ENCODE measurements around the gene HOXA1. TPM values are rescaled to one million over a fixed set of nuclear protein-coding genes. Genes with fewer than 3 reads are reported as not detected.

The HOXA1 gene
- 1.7 TPM for total RNA-seq

DNA sequence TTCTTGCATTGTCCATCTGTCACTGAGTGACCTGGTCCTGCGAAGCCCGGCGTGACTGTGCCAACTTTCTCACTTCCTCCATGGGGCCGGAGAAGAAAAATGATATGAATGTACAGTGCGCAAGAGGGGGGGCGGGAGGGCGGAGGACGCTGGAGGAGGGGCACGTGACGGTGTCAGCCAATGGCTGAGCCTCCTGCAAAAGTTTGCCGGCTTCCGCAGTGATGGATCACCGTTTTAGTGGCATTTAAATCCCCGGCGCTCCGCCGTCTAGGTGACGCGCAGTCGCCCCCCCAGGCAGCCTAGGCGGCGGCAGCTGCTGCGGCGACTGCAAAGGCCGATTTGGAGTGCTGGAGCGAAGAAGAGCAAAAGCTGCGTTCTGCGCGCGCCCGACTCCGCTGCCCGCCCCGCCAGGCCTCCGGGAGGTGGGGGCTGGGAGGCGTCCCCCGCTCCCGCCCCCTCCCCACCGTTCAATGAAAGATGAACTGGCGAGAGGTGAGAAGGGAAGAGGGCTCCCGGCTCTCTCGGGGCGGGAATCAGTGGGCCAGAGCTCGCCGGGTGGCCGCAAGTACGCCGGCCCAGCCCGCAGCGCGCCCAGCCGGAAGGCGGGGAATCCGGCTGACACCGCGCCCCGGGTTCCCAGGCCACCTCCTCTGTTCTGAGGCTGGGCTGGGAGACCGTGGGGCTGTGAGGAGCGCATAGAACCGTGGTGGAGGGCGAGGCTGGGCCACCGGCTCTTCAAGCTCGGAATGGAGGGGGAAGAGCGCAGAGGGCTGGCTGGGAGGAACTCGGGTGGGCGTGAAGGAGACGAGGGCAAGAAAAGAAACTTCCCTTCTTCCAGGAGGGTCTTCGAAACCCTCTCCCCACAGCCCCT is at the start of gene HOXA1:
Gene HOXA1 (minus strand): TSS at position 104 of the 871 bp plus-strand sequence. CDS start 88 bp downstream, at position 16.

GRCh38 chr7:27143023-27143949 is 47.5 kb upstream of the HOXA1 start, which contains the start of gene HOXA5:
TSS of gene HOXA5 (minus strand) at chr7:27143681. CDS start at chr7:27143607, 74 bp downstream.

DNA sequence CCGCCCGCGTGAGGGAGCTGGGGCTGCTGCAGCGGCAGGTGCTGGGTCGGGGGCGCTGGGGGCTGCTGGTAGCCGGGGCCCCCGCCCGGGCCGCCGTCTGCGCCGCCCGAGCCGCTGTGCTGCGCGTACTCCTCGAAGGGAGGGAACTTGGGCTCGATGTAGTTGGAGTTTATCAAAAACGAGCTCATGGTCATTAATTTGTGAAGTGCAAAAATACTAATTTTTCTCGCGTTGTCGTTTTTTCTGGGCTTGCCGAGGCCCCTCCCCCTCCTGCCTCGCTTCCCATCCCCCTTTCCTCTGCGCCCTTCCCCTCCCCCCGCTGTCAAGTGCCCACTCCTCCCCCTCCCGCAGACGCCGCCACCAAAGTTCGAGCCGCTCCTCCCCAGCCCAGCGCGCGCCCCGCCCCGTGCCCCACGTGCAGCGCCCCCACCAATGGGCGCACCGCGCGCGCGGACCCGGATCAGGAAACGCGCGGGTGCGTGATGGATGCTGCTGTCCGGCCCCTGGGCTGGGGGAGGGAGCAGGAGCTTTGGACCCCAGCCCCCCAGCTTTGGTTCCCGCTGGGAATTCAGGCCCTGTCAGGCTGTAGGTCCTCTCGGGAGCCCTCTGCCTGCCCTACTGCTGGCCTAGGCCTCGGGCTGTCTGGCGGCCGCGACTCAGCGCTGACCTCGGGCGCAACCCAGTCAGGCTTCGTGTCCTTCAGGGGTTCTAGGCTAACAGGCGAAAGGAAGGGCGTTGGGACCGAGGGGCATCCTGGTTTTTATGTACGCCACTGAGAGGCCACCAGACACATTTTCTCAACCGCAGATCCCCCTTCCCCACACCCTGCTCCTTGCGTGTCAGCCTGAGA is 35.0 kb upstream of the HOXA1 start, which contains the start of gene HOXA4:
Gene HOXA4 (minus strand): TSS at position 218 of the 850 bp plus-strand sequence. CDS start 24 bp downstream, at position 194.

DNA sequence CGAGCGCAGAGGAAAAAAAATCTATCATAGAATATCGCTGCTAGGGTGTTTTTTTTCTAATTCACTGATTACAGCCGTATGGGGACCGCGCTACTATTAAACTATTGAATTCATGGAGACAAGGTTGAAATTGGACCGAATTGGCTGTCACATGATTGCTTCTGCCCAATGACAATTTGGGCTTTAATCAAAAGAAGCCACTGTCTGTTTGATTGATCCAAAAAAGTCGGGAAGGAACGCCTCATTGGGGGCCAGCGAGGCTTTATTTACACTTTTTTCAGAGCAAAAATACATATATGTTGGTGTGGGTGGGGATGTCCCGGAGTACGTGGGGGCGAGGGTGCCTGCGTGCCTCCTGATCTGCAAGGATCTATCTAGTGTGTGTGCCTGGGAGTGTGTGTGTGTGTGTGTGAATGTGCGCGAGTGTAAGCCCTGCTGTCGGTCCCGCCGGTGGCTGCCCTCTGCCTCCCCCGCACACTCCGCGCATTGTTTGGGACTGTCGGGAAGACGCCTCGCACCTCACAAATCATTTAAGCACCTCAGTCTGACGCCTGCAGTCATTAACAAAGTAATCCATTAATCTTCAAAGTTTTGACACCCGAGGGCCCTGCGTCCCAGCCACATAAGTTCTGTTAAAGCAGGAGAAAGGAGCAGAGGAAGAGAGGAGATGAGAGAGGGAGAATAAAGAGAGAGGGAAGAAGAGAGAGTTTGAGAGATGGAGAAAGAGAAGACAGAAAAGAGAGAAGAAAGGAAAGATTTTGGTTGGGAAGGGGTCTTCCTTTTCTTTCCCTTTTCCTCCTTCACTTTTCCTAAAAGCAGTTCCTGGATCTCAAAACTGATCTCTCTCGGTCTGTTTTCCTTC is 7.0 kb upstream of the HOXA1 start, which contains the start of gene HOXA2:
Gene HOXA2 (minus strand): TSS at position 103 of the 862 bp plus-strand sequence. CDS start 183 bp downstream, outside the sequence.

Small RNA genes lying within 50 kb of the gene (small RNA-seq; reads per million reads assigned to genes)
- gene RF01977 (ENCODE audit: low replicate concordance), result not detected

Other genes with a start within 250 kb of the HOXA1 start
- gene SKAP2, start 231.4 kb downstream of the HOXA1 start, total RNA-seq, result 11.2 TPM
- gene HOXA2, start 6.7 kb upstream of the HOXA1 start, total RNA-seq, result 4.0 TPM
- gene HOXA4, start 34.8 kb upstream of the HOXA1 start, total RNA-seq, result 3.7 TPM
- gene HOXA5, start 47.7 kb upstream of the HOXA1 start, total RNA-seq, result 42.4 TPM
- gene HOXA6, start 51.8 kb upstream of the HOXA1 start, total RNA-seq, result 72.5 TPM
- gene HOXA3, start 56.6 kb upstream of the HOXA1 start, total RNA-seq, result 77.4 TPM
- gene HOXA7, start 60.7 kb upstream of the HOXA1 start, total RNA-seq, result 10.2 TPM
- 61.6 TPM for gene HOXA9, start 69.5 kb upstream of the HOXA1 start, total RNA-seq
- gene HOXA10, start 78.3 kb upstream of the HOXA1 start, total RNA-seq, result 98.8 TPM
- 25.5 TPM for gene HOXA11, start 89.2 kb upstream of the HOXA1 start, total RNA-seq
- not detected for gene HOXA13, start 104.1 kb upstream of the HOXA1 start, total RNA-seq
- gene EVX1, start 146.8 kb upstream of the HOXA1 start, total RNA-seq, result not detected

Data from metanephros (tissue), 2 donors.